SK-N-SH treated with all-trans-retinoic acid at 6 μM for 48 hours (cell line): ENCODE measurements around the gene RASSF5.

Experiments used
- BACH2 ChIP-seq: fragments of 250-450 bp; sonication (Bioruptor Pico); IDR thresholded peaks from 2 replicates; pipeline ENCODE4 v1.9.0; 2021; ENCODE audit warnings: mild to moderate bottlenecking, borderline replicate concordance
- OSR1 ChIP-seq: fragments of 250-450 bp; sonication (Bioruptor Pico); IDR thresholded peaks from 2 replicates; pipeline ENCODE4 v1.8.0; 2022; ENCODE audit warnings: moderate library complexity, mild to moderate bottlenecking, inconsistent platforms
- ZFP3 ChIP-seq: fragments of 250-450 bp; sonication (Bioruptor Pico); IDR thresholded peaks from 2 replicates; pipeline ENCODE4 v1.5.0; 2020; ENCODE audit warnings: mild to moderate bottlenecking, moderate library complexity

DNA sequence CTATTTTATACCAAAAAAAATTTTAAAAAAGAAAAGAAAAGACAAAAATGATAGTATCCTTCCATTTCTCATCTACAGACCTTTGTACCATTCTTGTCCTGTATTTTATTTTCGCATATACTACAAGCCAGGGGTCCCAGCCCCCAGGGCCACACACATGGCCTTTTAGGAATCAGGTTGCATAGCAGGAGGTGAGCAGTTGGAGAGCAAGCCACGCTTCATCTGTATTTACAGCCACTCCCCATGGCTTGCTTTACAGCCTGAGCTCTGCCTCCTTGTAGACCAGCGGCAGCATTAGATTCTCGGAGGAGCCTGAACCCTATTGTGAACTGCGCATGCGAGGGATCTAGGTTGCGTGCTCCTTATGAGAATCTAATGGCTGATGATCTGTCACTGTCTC lies 39.8 kb downstream of the RASSF5 start:
- TF ChIP-seq OSR1 (CRISPR knock-in tag) (no peak), ZFP3 (CRISPR knock-in tag) (no peak), BACH2 (CRISPR knock-in tag) (no peak)
